SU-DHL-6 (cell line): ENCODE measurements around the gene ZSWIM7.

Experiments used
- H2AFZ ChIP-seq: fragments of 200-600 bp; sonication (generic); 2 replicates; pipeline ENCODE4 v1.6.1; 2014; ENCODE audit warnings: low read depth, mild to moderate bottlenecking, moderate library complexity, mixed read lengths, antibody characterized with exemption, low read length; ENCODE audit not compliant: severe bottlenecking
- H3F3A ChIP-seq: fragments of 200-600 bp; shearing (Covaris generic); 2 replicates; pipeline ENCODE4 v1.6.0; 2016; ENCODE audit warnings: antibody characterized with exemption, mild to moderate bottlenecking; ENCODE audit not compliant: insufficient read depth
- H3K27ac ChIP-seq: fragments of 200-600 bp; sonication (generic); 2 replicates; pipeline ENCODE4 v1.5.1; 2016; ENCODE audit warnings: low read depth, mild to moderate bottlenecking, low read length, moderate library complexity, mixed read lengths
- H3K27me3 ChIP-seq: fragments of 200-600 bp; sonication (generic), shearing (Covaris generic); 2 replicates; pipeline ENCODE4 v1.6.0; 2014; ENCODE audit warnings: mild to moderate bottlenecking, low read length
- H3K36me3 ChIP-seq: fragments of 200-600 bp; sonication (generic); 2 replicates; pipeline ENCODE4 v1.6.1; 2014; ENCODE audit warnings: mild to moderate bottlenecking, low read length, mixed read lengths
- H3K4me2 ChIP-seq: fragments of 300-600, 200-600 bp; shearing (Covaris generic), sonication (generic); 2 replicates; pipeline ENCODE4 v1.6.0; 2014; ENCODE audit warnings: low read length, low read depth, mild to moderate bottlenecking; ENCODE audit not compliant: poor library complexity, severe bottlenecking
- H3K4me3 ChIP-seq: fragments of 200-600 bp; sonication (generic); 2 replicates; pipeline ENCODE4 v1.5.1; 2014; ENCODE audit warnings: antibody characterized with exemption, low read length, mild to moderate bottlenecking, mixed read lengths; ENCODE audit not compliant: insufficient read depth, poor library complexity, severe bottlenecking
- H3K79me2 ChIP-seq: fragments of 200-600 bp; sonication (generic); 2 replicates; pipeline ENCODE4 v1.6.1; 2014; ENCODE audit warnings: mild to moderate bottlenecking, low read length, moderate library complexity; ENCODE audit not compliant: insufficient read depth
- H3K9ac ChIP-seq: fragments of 200-600 bp; sonication (generic); 2 replicates; pipeline ENCODE4 v1.7.0; 2014; ENCODE audit warnings: mild to moderate bottlenecking, low read length
- H3K9me2 ChIP-seq: fragments of 200-600 bp; sonication (generic); replicated peaks from 2 replicates; pipeline ENCODE4 v1.6.1; 2014; ENCODE audit warnings: low read length; ENCODE audit not compliant: insufficient read depth
- H3K9me3 ChIP-seq: fragments of 200-600 bp; sonication (generic); 2 replicates; pipeline ENCODE4 v1.6.1; 2014; ENCODE audit warnings: low read length, mixed read lengths; ENCODE audit not compliant: insufficient read depth
- H4K20me1 ChIP-seq: fragments of 200-600 bp; sonication (generic); 2 replicates; pipeline ENCODE4 v1.6.1; 2014; ENCODE audit warnings: low read depth, mild to moderate bottlenecking, antibody characterized with exemption, low read length, moderate library complexity, mixed read lengths
- EZH2phosphoT487 ChIP-seq: fragments of 200-600 bp; sonication (generic), shearing (Covaris generic); conservative IDR thresholded peaks from 2 replicates; pipeline ENCODE4 v1.6.1; 2018; ENCODE audit warnings: mild to moderate bottlenecking, antibody characterized with exemption, low read length, moderate library complexity, mixed read lengths
- TF ChIP-seq, protein P1 (sequence below): fragments of 200-600 bp; sonication (generic); IDR thresholded peaks from one replicate; pipeline ENCODE4 v1.5.1; 2017; ENCODE audit warnings: antibody characterized with exemption, mild to moderate bottlenecking, low read length, moderate library complexity; ENCODE audit not compliant: insufficient read depth, poor library complexity, severe bottlenecking

ZSWIM7 gene

DNA sequence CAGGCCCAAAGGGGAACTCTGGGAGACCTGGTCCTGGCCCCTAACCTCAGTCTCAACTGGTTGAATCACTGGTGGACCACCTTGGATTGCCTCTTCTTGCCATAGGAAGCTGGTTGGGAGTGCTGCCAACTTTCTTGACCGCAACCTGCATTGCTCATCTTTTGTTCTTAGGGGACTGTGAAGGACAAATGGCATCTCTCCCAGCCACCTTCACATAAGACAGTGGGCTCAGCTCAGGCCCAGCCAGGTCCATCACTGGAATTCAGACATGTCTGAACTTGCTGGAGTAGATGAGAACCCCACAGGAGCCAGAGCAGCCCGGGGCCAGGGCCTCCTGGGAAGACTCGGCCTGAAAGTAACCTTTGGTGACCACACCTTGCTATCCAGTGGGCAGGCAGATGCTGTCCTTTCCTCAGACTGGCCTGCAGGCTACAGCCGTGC is 35.8 kb downstream of the ZSWIM7 start:
- H3K4me3 ChIP-seq, result no peak overlapping the region
- H3K79me2 ChIP-seq, result no peaks in the 10 kb centered on the region
- no peak overlapping the region for H2AFZ ChIP-seq
- H3K9ac ChIP-seq, result no peak overlapping the region
- no peaks in the 10 kb centered on the region for H3K9me2 ChIP-seq
- H4K20me1 ChIP-seq, result no peaks in the 10 kb centered on the region
- H3K4me2 ChIP-seq, result no peak overlapping the region
- H3K36me3 ChIP-seq, result no peaks in the 10 kb centered on the region
- TF ChIP-seq, protein P1, sequence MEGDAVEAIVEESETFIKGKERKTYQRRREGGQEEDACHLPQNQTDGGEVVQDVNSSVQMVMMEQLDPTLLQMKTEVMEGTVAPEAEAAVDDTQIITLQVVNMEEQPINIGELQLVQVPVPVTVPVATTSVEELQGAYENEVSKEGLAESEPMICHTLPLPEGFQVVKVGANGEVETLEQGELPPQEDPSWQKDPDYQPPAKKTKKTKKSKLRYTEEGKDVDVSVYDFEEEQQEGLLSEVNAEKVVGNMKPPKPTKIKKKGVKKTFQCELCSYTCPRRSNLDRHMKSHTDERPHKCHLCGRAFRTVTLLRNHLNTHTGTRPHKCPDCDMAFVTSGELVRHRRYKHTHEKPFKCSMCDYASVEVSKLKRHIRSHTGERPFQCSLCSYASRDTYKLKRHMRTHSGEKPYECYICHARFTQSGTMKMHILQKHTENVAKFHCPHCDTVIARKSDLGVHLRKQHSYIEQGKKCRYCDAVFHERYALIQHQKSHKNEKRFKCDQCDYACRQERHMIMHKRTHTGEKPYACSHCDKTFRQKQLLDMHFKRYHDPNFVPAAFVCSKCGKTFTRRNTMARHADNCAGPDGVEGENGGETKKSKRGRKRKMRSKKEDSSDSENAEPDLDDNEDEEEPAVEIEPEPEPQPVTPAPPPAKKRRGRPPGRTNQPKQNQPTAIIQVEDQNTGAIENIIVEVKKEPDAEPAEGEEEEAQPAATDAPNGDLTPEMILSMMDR, result no peak
- no peak for TF ChIP-seq EZH2phosphoT487
- H3K27ac ChIP-seq, result no peak overlapping the region
- H3K9me3 ChIP-seq, result no peaks in the 10 kb centered on the region
- H3K27me3 ChIP-seq, result no peaks in the 10 kb centered on the region
- H3F3A ChIP-seq, result no peaks in the 10 kb centered on the region

DNA sequence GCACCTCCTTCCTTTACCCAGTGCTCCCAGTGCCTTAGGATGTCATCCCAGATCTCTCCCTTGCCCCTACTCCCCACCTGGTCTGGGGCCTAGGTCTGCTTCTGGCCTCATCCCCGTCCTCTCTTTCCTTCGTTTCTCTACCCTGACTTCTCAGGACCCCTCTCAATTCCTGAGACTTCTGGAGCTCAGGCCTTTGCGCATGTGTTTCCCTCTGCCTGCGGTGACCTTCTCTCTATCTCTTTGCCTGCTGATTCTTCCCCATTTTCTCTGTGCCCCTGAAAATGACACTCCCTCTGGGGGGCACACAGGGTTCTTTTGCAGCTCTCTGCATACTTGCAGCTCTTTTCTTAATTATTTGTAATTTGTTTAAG is 41.0 kb downstream of the ZSWIM7 start:
- H2AFZ ChIP-seq, result no peak overlapping the region
- H3K4me2 ChIP-seq, result no peak overlapping the region
- no peaks in the 10 kb centered on the region for H3K79me2 ChIP-seq
- H3K27ac ChIP-seq, result no peak overlapping the region
- H3F3A ChIP-seq, result no peaks in the 10 kb centered on the region
- no peak overlapping the region for H3K9ac ChIP-seq
- H3K36me3 ChIP-seq, result no peaks in the 10 kb centered on the region
- TF ChIP-seq, protein P1, result no peak
- no peak for TF ChIP-seq EZH2phosphoT487
- no peak overlapping the region for H3K4me3 ChIP-seq
- H3K27me3 ChIP-seq, result no peaks in the 10 kb centered on the region
- H3K9me3 ChIP-seq, result no peaks in the 10 kb centered on the region
- H3K9me2 ChIP-seq, result no peaks in the 10 kb centered on the region
- no peaks in the 10 kb centered on the region for H4K20me1 ChIP-seq

DNA sequence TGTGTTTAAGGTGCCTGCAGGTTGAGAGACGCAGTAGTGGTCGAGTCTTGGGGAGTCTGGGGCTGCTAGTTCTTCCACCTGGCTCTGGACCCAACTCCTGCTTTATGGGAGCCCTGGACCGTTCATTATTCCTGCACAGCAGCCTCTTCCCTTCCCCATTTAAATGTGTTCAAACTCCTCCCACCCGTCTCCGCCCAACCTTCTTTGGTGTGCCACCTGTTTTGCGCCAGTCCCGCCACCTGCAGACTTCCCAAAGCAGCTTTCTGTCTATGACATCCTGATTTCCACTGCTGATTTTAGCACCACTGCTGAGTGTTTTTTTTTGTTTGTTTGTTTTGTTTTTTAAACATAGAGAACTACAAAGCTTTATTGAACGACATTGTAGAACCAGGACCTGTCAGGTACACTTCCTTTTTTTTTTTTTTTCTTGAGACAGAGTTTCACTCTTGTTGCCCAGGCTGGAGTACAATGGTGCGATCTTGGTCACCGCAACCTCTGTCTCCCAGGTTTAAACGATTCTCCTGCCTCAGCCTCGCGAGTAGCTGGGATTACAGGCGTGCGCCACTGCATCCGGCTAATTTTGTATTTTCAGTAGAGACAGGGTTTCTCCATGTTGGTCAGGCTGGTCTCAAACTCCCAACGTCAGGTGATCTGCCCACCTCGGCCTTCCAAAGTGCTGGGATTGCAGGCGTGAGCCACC is 41.7 kb downstream of the ZSWIM7 start:
- Histone ChIP-seq H3K9me3 (no peaks in the 10 kb centered on the region), H3F3A (no peaks in the 10 kb centered on the region), H3K9me2 (no peaks in the 10 kb centered on the region), H3K9ac (no peak overlapping the region), H3K36me3 (no peaks in the 10 kb centered on the region), H3K27ac (no peak overlapping the region), H3K4me3 (no peak overlapping the region), H3K27me3 (no peaks in the 10 kb centered on the region), H2AFZ (no peak overlapping the region), H4K20me1 (no peaks in the 10 kb centered on the region), H3K79me2 (no peaks in the 10 kb centered on the region), H3K4me2 (no peak overlapping the region)
- TF ChIP-seq, protein P1, result no peak
- TF ChIP-seq EZH2phosphoT487, result no peak
